Measurements from ENCODE around the gene ERVFRD-1. TPM values are rescaled to one million over a fixed set of nuclear protein-coding genes. Genes with fewer than 3 reads are reported as not detected.

ERVFRD-1 gene
- total RNA-seq, 1 experiment from 2014 or later = not detected

- BruUV-seq (replicated peaks) = no TSS peak
These were observed 44.8 kb downstream of the ERVFRD-1 start for GRCh38 chr6:11066505-11067347.

GRCh38 chr6:11065436-11066202 is 45.9 kb downstream of the ERVFRD-1 start:
- intact Hi-C loops (cut with micrococcal nuclease) = no loop called here
- Histone ChIP-seq H3K9ac (ENCODE audit: low read length) (no peak overlapping the region), H3K9me3 (ENCODE audit: low read length) (no peaks in the 10 kb centered on the region), H4K20me1 (ENCODE audit: low read length) (no peaks in the 10 kb centered on the region), H3F3A (ENCODE audit: low read length, unreplicated experiment) (no peaks in the 10 kb centered on the region), H3K79me2 (ENCODE audit: low read length) (no peaks in the 10 kb centered on the region), H3K36me3 (ENCODE audit: low read depth, low read length) (no peaks in the 10 kb centered on the region), H3K4me3 (ENCODE audit: low read length) (no peak overlapping the region), H3K9me2 (replicated peaks; ENCODE audit: low read length) (no peaks in the 10 kb centered on the region), H2AFZ (ENCODE audit: low read length) (no peak overlapping the region), H3K4me1 (ENCODE audit: insufficient read depth, low read length) (no peaks in the 10 kb centered on the region), H3K27ac (ENCODE audit: low read length) (no peak overlapping the region), H3K4me2 (ENCODE audit: low read length) (no peak overlapping the region), H3K27me3 (ENCODE audit: low read length) (no peaks in the 10 kb centered on the region)
- ChIA-PET POLR2A (ENCODE audit: unreplicated experiment) (interaction anchor here (0.7 kb wide), 1 partner anchor 19 kb away, joined by 5 read pairs; no protein-coding TSS in a partner anchor), CTCF (interaction anchor here (1.5 kb wide), 1 partner anchor 111 kb away, joined by 4 read pairs; no protein-coding TSS in a partner anchor)
- ATAC-seq (no peak), DNase-seq (no peak)
- TF ChIP-seq CTCF (conservative IDR thresholded peaks at IDR 0.05; ENCODE audit: low read depth, low read length) (no peak), EZH2phosphoT487 (IDR thresholded peaks at IDR 0.05; ENCODE audit: borderline replicate concordance, low read length) (no peak), EZH2 (IDR thresholded peaks at IDR 0.05; ENCODE audit: low read length, unreplicated experiment) (no peak)
- BruUV-seq (replicated peaks) = no TSS peak

More at GRCh38 chr6:11066505-11067347, 44.8 kb downstream of the ERVFRD-1 start:
- POLR2A ChIA-PET (ENCODE audit: unreplicated experiment) = no interaction called here
- no peaks in the 10 kb centered on the region for H4K20me1 ChIP-seq (ENCODE audit: low read length)
- intact Hi-C loops (cut with micrococcal nuclease) = no loop called here
- no peaks in the 10 kb centered on the region for H3K9me2 ChIP-seq (replicated peaks; ENCODE audit: low read length)
- no peaks in the 10 kb centered on the region for H3K36me3 ChIP-seq (ENCODE audit: low read depth, low read length)
- H3K4me3 ChIP-seq (ENCODE audit: low read length) = no peak overlapping the region
- no peak overlapping the region for H2AFZ ChIP-seq (ENCODE audit: low read length)
- TF ChIP-seq EZH2 (IDR thresholded peaks at IDR 0.05; ENCODE audit: low read length, unreplicated experiment) (no peak), EZH2phosphoT487 (IDR thresholded peaks at IDR 0.05; ENCODE audit: borderline replicate concordance, low read length) (no peak), CTCF (conservative IDR thresholded peaks at IDR 0.05; ENCODE audit: low read depth, low read length) (no peak)
- no peak for ATAC-seq
- no peak for DNase-seq
- H3K27me3 ChIP-seq (ENCODE audit: low read length) = no peaks in the 10 kb centered on the region
- H3K79me2 ChIP-seq (ENCODE audit: low read length) = no peaks in the 10 kb centered on the region
- H3K4me1 ChIP-seq (ENCODE audit: insufficient read depth, low read length) = no peaks in the 10 kb centered on the region
- H3K9me3 ChIP-seq (ENCODE audit: low read length) = no peaks in the 10 kb centered on the region
- H3K4me2 ChIP-seq (ENCODE audit: low read length) = no peak overlapping the region
- CTCF ChIA-PET = interaction anchor here (0.8 to 1.5 kb wide), 2 partner anchors 112 to 115 kb away, joined by 4 read pairs; no protein-coding TSS in a partner anchor
- H3K9ac ChIP-seq (ENCODE audit: low read length) = no peak overlapping the region
- H3F3A ChIP-seq (ENCODE audit: low read length, unreplicated experiment) = no peaks in the 10 kb centered on the region
- no peak overlapping the region for H3K27ac ChIP-seq (ENCODE audit: low read length)
